Measurements from ENCODE around the gene OGA. TPM values are rescaled to one million over a fixed set of nuclear protein-coding genes. Genes with fewer than 3 reads are reported as not detected.

OGA gene
- total RNA-seq, 2 experiments from 2014 or later = 395 to 416 TPM

GRCh38 chr10:101769541-101770180 is 48.6 kb downstream of the OGA start:
- TF ChIP-seq CTCF (IDR thresholded peaks at IDR 0.05) = no peak
- POLR2A ChIA-PET = no interaction called here
- peaks cover 11% of the 10 kb centered on the region for H3K4me1 Mint-ChIP-seq (ENCODE audit: low read depth)
- ATAC-seq (ENCODE audit: poor library complexity) (no peak), DNase-seq (no peak)
- no peak overlapping the region for H3K27ac Mint-ChIP-seq
- Histone ChIP-seq H3K27ac (ENCODE audit: low read depth in 1 of 2, low read length in 2 of 2) (no peak overlapping the region), H3K4me3 (ENCODE audit: low read length) (no peak overlapping the region), H3K9me3 (ENCODE audit: control insufficient read depth in 1 of 2, insufficient read depth in 1 of 2, low read length in 2 of 2) (peaks cover 0 to 16% of the 10 kb centered on the region in 2 experiments), H3K4me1 (ENCODE audit: insufficient read depth, low read length) (peaks cover 12% of the 10 kb centered on the region), H3K36me3 (ENCODE audit: insufficient read depth, low read length) (no peaks in the 10 kb centered on the region), H3K27me3 (ENCODE audit: control insufficient read depth in 1 of 2, insufficient read depth in 2 of 2, low read length in 2 of 2) (peaks cover 40 to 47% of the 10 kb centered on the region in 2 experiments)
- H3K9me3 Mint-ChIP-seq = no peaks in the 10 kb centered on the region
- no peak overlapping the region for H3K4me3 Mint-ChIP-seq
- CTCF ChIA-PET = no interaction called here
- no peaks in the 10 kb centered on the region for H3K36me3 Mint-ChIP-seq (ENCODE audit: low read depth)
- intact Hi-C loops (cut with DNase I, micrococcal nuclease) = no loop called here
- peaks cover 62% of the 10 kb centered on the region for H3K27me3 Mint-ChIP-seq

DNA sequence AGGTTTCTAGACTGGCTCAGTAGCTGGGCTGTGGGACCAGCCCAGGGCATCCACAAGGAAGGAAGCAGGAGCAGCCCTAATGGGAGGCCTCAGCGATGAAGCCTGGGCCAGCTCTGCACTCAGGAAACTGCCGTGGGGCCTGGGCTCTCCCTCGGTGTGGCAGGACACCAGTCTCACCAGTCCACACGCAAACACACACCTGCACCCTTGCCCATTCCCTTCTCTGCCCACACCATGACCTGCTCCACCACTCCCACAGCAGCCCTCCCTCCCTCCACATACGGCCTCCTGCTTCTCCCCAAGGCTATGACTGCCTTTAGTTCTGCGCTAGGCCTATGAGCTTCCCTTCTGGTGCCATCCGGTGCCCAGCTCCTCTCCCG is 49.5 kb downstream of the OGA start:
- Mint-ChIP-seq H3K4me1 (ENCODE audit: low read depth) (peaks cover 2% of the 10 kb centered on the region), H3K36me3 (ENCODE audit: low read depth) (no peaks in the 10 kb centered on the region), H3K27ac (no peak overlapping the region), H3K4me3 (no peak overlapping the region), H3K27me3 (peaks cover 53% of the 10 kb centered on the region), H3K9me3 (no peaks in the 10 kb centered on the region)
- H3K27ac ChIP-seq (ENCODE audit: low read depth in 1 of 2, low read length in 2 of 2) = no peak overlapping the region
- ATAC-seq (ENCODE audit: poor library complexity) = no peak
- no peak overlapping the region for H3K4me3 ChIP-seq (ENCODE audit: low read length)
- peaks cover 0 to 10% of the 10 kb centered on the region in 2 experiments for H3K9me3 ChIP-seq (ENCODE audit: control insufficient read depth in 1 of 2, insufficient read depth in 1 of 2, low read length in 2 of 2)
- ChIA-PET POLR2A (interaction anchor here (1.0 kb wide), 1 partner anchor 15 kb away, joined by 3 read pairs; the partner anchor contains the start of gene NPM3), CTCF (no interaction called here)
- H3K27me3 ChIP-seq (ENCODE audit: control insufficient read depth in 1 of 2, insufficient read depth in 2 of 2, low read length in 2 of 2) = peaks cover 33 to 39% of the 10 kb centered on the region in 2 experiments
- intact Hi-C loops (cut with DNase I, micrococcal nuclease) = no loop called here
- no peak for TF ChIP-seq CTCF (IDR thresholded peaks at IDR 0.05)
- H3K4me1 ChIP-seq (ENCODE audit: insufficient read depth, low read length) = peaks cover 5% of the 10 kb centered on the region
- no peak for DNase-seq
- H3K36me3 ChIP-seq (ENCODE audit: insufficient read depth, low read length) = no peaks in the 10 kb centered on the region

DNA sequence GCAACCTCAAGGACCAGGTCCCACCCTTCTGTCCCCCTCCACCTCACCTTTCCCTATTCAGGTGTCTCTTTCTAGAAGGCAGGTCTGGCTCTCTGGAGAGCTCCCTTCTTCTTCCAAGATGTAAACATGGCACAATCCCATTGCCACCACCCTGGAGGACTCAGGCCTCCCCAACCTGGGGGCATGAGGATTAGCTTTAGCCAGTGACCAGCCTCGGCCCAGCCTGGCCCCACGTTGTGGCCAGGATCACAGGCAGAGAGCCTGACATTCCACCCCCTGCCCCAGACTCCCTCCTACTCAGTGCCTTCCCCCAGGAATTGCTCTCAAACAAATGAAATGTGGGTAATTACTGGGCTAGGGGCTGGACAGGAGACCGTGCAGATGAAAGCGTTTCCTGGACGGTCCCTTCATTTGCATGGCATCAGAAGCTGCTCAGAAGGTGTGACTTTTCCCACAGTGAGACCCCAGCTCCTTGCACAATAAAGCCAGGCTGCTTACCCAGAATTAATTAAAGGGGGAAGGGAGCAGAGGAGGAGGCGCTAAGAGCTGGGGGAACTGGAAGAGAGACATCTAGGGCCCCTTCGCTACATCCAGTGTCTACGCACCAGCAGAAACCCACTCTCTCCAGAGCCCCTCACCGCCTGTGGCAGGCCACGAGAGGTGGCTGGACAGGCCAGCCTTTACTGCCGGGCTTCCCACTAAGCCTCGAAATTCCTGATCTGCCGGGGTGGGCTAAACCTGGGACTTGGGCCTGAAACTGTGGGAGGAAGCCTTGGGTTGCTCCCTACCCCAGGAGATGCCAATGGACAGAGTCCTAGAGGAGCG is 50.1 kb downstream of the OGA start:
- Mint-ChIP-seq H3K27me3 (peaks cover 47% of the 10 kb centered on the region), H3K4me1 (ENCODE audit: low read depth) (no peaks in the 10 kb centered on the region), H3K27ac (no peak overlapping the region), H3K36me3 (ENCODE audit: low read depth) (no peaks in the 10 kb centered on the region), H3K9me3 (no peaks in the 10 kb centered on the region), H3K4me3 (no peak overlapping the region)
- H3K27me3 ChIP-seq (ENCODE audit: control insufficient read depth in 1 of 2, insufficient read depth in 2 of 2, low read length in 2 of 2) = peaks cover 28 to 33% of the 10 kb centered on the region in 2 experiments
- ChIA-PET CTCF (no interaction called here), POLR2A (interaction anchor here (1.0 kb wide), 1 partner anchor 15 kb away, joined by 3 read pairs; the partner anchor contains the start of gene NPM3)
- H3K27ac ChIP-seq (ENCODE audit: low read depth in 1 of 2, low read length in 2 of 2) = no peak overlapping the region
- peaks cover 0 to 10% of the 10 kb centered on the region in 2 experiments for H3K9me3 ChIP-seq (ENCODE audit: control insufficient read depth in 1 of 2, insufficient read depth in 1 of 2, low read length in 2 of 2)
- no peak overlapping the region for H3K4me3 ChIP-seq (ENCODE audit: low read length)
- no peak for TF ChIP-seq CTCF (IDR thresholded peaks at IDR 0.05)
- intact Hi-C loops (cut with DNase I, micrococcal nuclease) = no loop called here
- ATAC-seq (ENCODE audit: poor library complexity) (no peak), DNase-seq (no peak)
- H3K4me1 ChIP-seq (ENCODE audit: insufficient read depth, low read length) = peaks cover under 1% of the 10 kb centered on the region
- H3K36me3 ChIP-seq (ENCODE audit: insufficient read depth, low read length) = no peaks in the 10 kb centered on the region

Measured in CD4-positive, alpha-beta T cell (primary cell).